Activated CD4-positive, alpha-beta T cell treated with anti-CD3 and anti-CD28 coated beads for 24 hours (primary cell): ENCODE measurements around the gene USP32.
"Not testable (repeated sequence)": the region's sequence is repeated elsewhere in the genome, so short reads cannot be mapped to it uniquely, and the experiment has no call there.

ENCODE experiments used
- DNase-seq, 2 donors: peaks; one replicate each; pipeline ENCODE4 v3.0.0-alpha.2; 2020; ENCODE audit warnings: low read depth in 2 of 2

The USP32 gene

GRCh38 chr17:60332574-60332973 lies 59.4 kb downstream of the USP32 start:
- DNase-seq: no peak

GRCh38 chr17:60330731-60331130 lies 61.2 kb downstream of the USP32 start:
- no peak for DNase-seq

- DNase-seq: no peak
These were observed 63.3 kb downstream of the USP32 start for GRCh38 chr17:60328679-60329078.

- DNase-seq: no peak
These were observed 64.0 kb downstream of the USP32 start for GRCh38 chr17:60327901-60328273.

- DNase-seq: no peak
These were observed 64.6 kb downstream of the USP32 start for GRCh38 chr17:60327134-60327900.

GRCh38 chr17:60326702-60327101 lies 65.2 kb downstream of the USP32 start:
- DNase-seq: no peak

GRCh38 chr17:60325730-60326524 lies 66.0 kb downstream of the USP32 start:
- DNase-seq: no peak

- no peak for DNase-seq
These were observed 68.2 kb downstream of the USP32 start for GRCh38 chr17:60323754-60324153.

GRCh38 chr17:60322056-60322387 lies 69.9 kb downstream of the USP32 start:
- DNase-seq: no peak

GRCh38 chr17:60321336-60322055 lies 70.4 kb downstream of the USP32 start:
- DNase-seq: no peak

GRCh38 chr17:60318830-60319229 lies 73.1 kb downstream of the USP32 start:
- DNase-seq: no peak

GRCh38 chr17:60318326-60318725 lies 73.6 kb downstream of the USP32 start:
- no peak for DNase-seq

- DNase-seq: no peak
These were observed 76.3 kb downstream of the USP32 start for GRCh38 chr17:60315650-60316049.

GRCh38 chr17:60314900-60315299 lies 77.0 kb downstream of the USP32 start:
- not testable (repeated sequence) for DNase-seq

GRCh38 chr17:60314423-60314822 lies 77.5 kb downstream of the USP32 start:
- no peak for DNase-seq

- no peak for DNase-seq
These were observed 80.0 kb downstream of the USP32 start for GRCh38 chr17:60311936-60312335.

- DNase-seq: no peak
These were observed 80.7 kb downstream of the USP32 start for GRCh38 chr17:60311186-60311585.

- peak in 1 of 2 donors; percentile 3 for DNase-seq
These were observed 86.8 kb downstream of the USP32 start for GRCh38 chr17:60305141-60305540.

- no peak for DNase-seq
These were observed 87.4 kb downstream of the USP32 start for GRCh38 chr17:60304502-60304901.

- no peak for DNase-seq
These were observed 88.4 kb downstream of the USP32 start for GRCh38 chr17:60303406-60304099.

GRCh38 chr17:60301649-60302048 lies 90.3 kb downstream of the USP32 start:
- DNase-seq: no peak

GRCh38 chr17:60300949-60301348 lies 91.0 kb downstream of the USP32 start:
- no peak for DNase-seq
